AG04450 (cell line): ENCODE results near the gene TMEM8B. TPM values are rescaled to one million over a fixed set of nuclear protein-coding genes. Genes with fewer than 3 reads are reported as not detected.

Experiments
- CTCF ChIA-PET: fragments of 300-600, 350-600 bp; formaldehyde crosslinking; extraction: SDS; loops from one replicate; lab custom pipeline; 2022; ENCODE audit warnings: antibody characterized with exemption, inconsistent platforms; lab: Charles Lee
- POLR2A ChIA-PET: fragments of 350-600 bp; formaldehyde crosslinking; extraction: SDS; loops from one replicate; lab custom pipeline; 2021; ENCODE audit warnings: antibody characterized with exemption, inconsistent platforms; lab: Yijun Ruan, JAX
- DNase-seq: peaks from one replicate; pipeline ENCODE4 v3.0.0-alpha.2; 2011; ENCODE audit warnings: low read depth, low spot score
- H3K27ac ChIP-seq: one replicate; pipeline ENCODE4 v1.5.1; 2012; ENCODE audit warnings: low read depth, low read length, control low read depth
- H3K27me3 ChIP-seq: one replicate; pipeline ENCODE4 v1.6.0; 2012; ENCODE audit warnings: low read length; ENCODE audit not compliant: control insufficient read depth, insufficient read depth
- H3K4me3 ChIP-seq: 2 replicates; pipeline ENCODE4 v1.5.1; 2011; ENCODE audit warnings: mild to moderate bottlenecking, low read depth, low read length, control low read depth
- H3K9me3 ChIP-seq: 2 replicates; pipeline ENCODE4 v1.5.1; 2012; ENCODE audit warnings: low read length; ENCODE audit not compliant: control insufficient read depth, insufficient read depth
- CTCF ChIP-seq: IDR thresholded peaks from 2 replicates; pipeline ENCODE4 v1.5.1; 2011; ENCODE audit warnings: low read depth, low read length, control low read depth, inconsistent platforms
- polyA plus RNA-seq: library from polyadenylated mRNA; depleted of rRNA; stranded (reverse); fragments of >200 nt; gene quantifications from 2 replicates; pipeline ENCODE4 v1.2.3, GENCODE V29; 2011

The TMEM8B gene
- polyA plus RNA-seq, 1 experiment = 3.3 TPM

DNA sequence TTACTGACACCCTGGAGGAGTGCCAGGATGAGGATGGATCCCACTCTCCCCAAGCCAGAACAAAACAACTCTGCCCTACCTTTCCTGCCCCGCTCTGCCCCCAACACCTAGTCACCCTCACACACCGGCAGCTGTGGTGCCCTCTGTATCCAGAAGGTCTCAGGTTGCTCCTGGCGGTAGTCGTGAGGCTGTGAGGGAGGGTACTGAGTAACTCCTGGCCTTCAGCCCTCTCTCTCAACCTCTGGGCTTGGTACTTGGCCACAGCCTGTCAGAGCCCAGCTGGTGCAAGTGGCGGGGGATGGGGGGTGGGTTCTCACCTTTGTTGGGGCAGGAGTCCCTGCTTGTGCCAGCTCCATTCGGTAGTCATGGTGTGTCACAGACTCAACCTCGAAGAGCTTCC is 18.9 kb upstream of the TMEM8B start:
- no peaks in the 10 kb centered on the region for H3K27me3 ChIP-seq
- no peaks in the 10 kb centered on the region for H3K9me3 ChIP-seq
- no peak for DNase-seq
- TF ChIP-seq CTCF = no peak
- ChIA-PET POLR2A (no interaction called here), CTCF (interaction anchor here (3.1 to 5.6 kb wide), 2 partner anchors 15 to 21 kb away, joined by 14 to 48 read pairs; no protein-coding TSS in a partner anchor)
- H3K27ac ChIP-seq = no peak overlapping the region
- H3K4me3 ChIP-seq = no peak overlapping the region

DNA sequence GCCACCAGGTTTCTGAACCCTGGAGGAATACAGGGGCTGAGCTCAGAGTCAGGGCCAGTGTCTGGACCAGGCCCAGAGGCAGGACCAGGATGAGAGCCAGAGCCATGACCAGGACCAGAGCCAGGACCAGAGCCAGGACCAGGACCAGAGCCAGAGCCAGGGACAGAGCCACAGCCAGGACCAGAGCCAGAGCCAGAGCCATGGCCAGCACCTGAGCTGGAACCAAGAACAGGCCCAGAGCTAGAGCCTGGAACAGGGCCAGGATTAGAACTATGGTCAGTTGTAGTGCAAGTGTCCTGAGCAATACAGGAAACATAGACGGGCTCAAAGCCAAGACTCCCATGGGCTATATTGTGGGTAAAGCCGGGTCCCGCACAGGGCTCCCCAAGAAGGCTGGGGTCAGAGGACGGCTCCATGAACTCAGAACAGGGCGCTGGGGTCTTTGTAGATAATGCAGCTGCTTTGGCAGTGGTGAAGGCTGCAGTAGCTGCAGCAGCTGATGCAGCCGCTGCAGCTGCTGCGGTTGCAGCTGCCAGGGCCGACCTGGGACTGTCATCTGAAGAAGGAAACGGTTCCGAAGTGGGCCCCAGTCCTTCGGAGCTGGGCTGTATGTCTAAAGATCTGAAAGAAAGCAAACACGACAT is 17.5 kb upstream of the TMEM8B start:
- no peak for DNase-seq
- H3K27ac ChIP-seq = no peak overlapping the region
- CTCF ChIA-PET = interaction anchor here (1.2 to 5.6 kb wide), 4 partner anchors 14 to 208 kb away, joined by 3 to 48 read pairs (median 18); no protein-coding TSS in a partner anchor

DNA sequence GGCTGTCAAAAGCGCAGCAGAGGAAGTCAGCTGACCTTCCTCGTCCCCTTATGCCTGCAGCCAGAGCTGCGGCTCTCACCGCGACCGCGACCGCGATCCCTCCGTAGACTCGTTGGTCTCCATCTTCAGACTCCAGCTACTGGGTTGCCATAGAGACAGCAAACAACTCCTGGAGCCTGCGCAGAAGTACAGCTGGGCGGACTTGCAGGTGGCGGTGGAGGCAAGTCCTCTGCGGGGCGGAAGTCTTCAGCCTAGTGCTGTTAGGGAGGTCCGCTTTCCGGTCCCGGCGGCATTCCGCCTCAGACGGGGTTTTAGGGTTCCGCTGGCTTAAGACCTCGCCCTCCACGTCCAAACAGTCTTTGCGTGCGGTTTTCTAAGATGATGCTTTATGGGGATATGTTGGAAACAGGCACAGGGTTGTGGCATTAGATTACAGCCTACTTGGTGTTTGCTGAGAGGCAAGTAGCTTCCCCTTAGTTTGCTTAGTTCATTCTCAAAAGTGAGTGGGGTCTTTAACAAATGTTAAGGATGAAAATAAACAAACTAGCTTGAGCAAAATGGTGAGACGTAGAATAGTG is 16.9 kb upstream of the TMEM8B start, which contains the start of gene SPAG8:
SPAG8 (minus strand) TSS at position 238 of the 578 bp plus-strand sequence; CDS start at position 123, 115 bp downstream.
- no peak for TF ChIP-seq CTCF
- peak; percentile 90 for DNase-seq
- H3K9me3 ChIP-seq = no peaks in the 10 kb centered on the region
- H3K4me3 ChIP-seq = peak within 1 kb of the TSS; percentile 73
- POLR2A ChIA-PET = interaction anchor here (0.8 to 1.1 kb wide), 3 partner anchors 22 to 84 kb away, joined by 3 read pairs; no protein-coding TSS in a partner anchor
- H3K27me3 ChIP-seq = no peaks in the 10 kb centered on the region
- CTCF ChIA-PET = interaction anchor here (1.2 to 5.6 kb wide), 5 partner anchors 13 to 208 kb away, joined by 3 to 48 read pairs (median 14); no protein-coding TSS in a partner anchor
- peak within 1 kb of the TSS; percentile 21 for H3K27ac ChIP-seq

More for the DNA sequence above, 17.5 kb upstream of the TMEM8B start:
- TF ChIP-seq CTCF = no peak
- POLR2A ChIA-PET = interaction anchor here (0.8 to 1.1 kb wide), 3 partner anchors 21 to 83 kb away, joined by 3 read pairs; no protein-coding TSS in a partner anchor
- Histone ChIP-seq H3K9me3 (no peaks in the 10 kb centered on the region), H3K4me3 (peak overlapping the region; percentile 73), H3K27me3 (no peaks in the 10 kb centered on the region)

DNA sequence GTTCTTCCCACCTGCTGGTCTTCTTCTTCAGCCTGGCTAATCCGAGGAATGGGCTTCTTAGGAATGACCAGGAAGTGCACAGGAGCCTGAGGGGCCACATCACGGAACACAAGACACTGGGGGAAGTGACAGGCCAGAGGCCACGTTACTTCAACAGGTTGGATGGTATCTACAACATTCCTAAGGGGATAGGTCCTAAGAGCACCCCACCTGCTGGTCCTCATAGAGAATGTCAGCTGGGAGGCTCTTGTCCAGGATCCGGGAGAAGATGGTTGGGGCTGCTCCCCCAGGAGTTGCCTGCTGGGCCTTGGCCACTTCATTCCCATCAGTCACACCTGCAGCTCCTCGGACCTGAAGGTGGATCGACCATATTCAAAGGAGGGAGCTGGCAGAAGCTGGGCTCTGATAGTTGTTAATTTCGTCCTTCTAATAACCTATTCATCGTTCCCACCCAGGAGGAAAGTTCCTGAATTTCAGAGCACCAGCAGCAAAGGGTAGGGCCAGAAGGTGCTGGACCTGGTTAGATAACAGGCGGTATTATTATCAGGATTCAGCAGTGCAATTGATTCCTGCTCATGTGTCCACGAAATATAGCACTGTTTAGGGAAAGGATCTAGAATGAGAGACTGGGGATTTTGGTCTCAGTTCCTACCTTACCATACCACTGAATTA is 15.5 kb upstream of the TMEM8B start:
- peak; percentile 42; the same call in 1 of the 2 replicates for TF ChIP-seq CTCF
- DNase-seq = no peak
- Histone ChIP-seq H3K27ac (no peak overlapping the region), H3K9me3 (no peaks in the 10 kb centered on the region), H3K4me3 (no peak overlapping the region), H3K27me3 (peaks cover 6% of the 10 kb centered on the region)
- CTCF ChIA-PET = interaction anchor here (0.5 to 5.6 kb wide), 13 partner anchors 10 to 180 kb away, joined by 3 to 48 read pairs (median 5); no protein-coding TSS in a partner anchor
- POLR2A ChIA-PET = interaction anchor here (0.6 to 1.3 kb wide), 2 partner anchors 92 to 503 kb away, joined by 3 read pairs; partner anchors contain the start of gene HRCT1
